Brain microvascular endothelial cell (primary cell): ENCODE results near the gene RPP25L.
A peak's percentile ranks its signal among the peaks of the same experiment; 100 is the strongest.

Experiments
- DNase-seq: peaks from one replicate; pipeline ENCODE4 v3.0.0-alpha.2; 2020
- H3K27ac ChIP-seq: fragments of 250-450 bp; sonication (Bioruptor Pico); 2 replicates; pipeline ENCODE4 v1.5.1; 2020; ENCODE audit warnings: mild to moderate bottlenecking, moderate library complexity
- H3K27me3 ChIP-seq: fragments of 250-450 bp; sonication (Bioruptor Pico); replicated peaks from 2 replicates; pipeline ENCODE4 v1.5.1; 2020; ENCODE audit warnings: mild to moderate bottlenecking
- H3K36me3 ChIP-seq: fragments of 250-450 bp; sonication (Bioruptor Pico); replicated peaks from 2 replicates; pipeline ENCODE4 v1.5.1; 2020; ENCODE audit warnings: mild to moderate bottlenecking
- H3K4me3 ChIP-seq: 2 replicates; pipeline ENCODE4 v1.5.1; 2011; ENCODE audit warnings: low read depth, mild to moderate bottlenecking, control low read depth, low read length, moderate library complexity
- CTCF ChIP-seq: IDR thresholded peaks from 2 replicates; pipeline ENCODE4 v1.5.1; 2011; ENCODE audit warnings: low read depth, mild to moderate bottlenecking, moderate library complexity, low read length, control low read depth, inconsistent platforms; ENCODE audit errors: missing control alignments
- in situ Hi-C: cut with HindIII; loops from 2 replicates; pipeline ENCODE4 v1.10.0; 2017; ENCODE audit warnings: low sequenced_read_pairs, low pct_ligation_motif_present

The RPP25L gene

GRCh38 chr9:34623374-34624235, 11.7 kb upstream of the RPP25L start:
- no peaks in the 10 kb centered on the region for H3K36me3 ChIP-seq
- DNase-seq, result no peak
- no peak overlapping the region for H3K4me3 ChIP-seq
- H3K27ac ChIP-seq, result no peak overlapping the region
- in situ Hi-C loops, result no loop called here
- H3K27me3 ChIP-seq, result peaks cover 49% of the 10 kb centered on the region
- no peak for TF ChIP-seq CTCF

GRCh38 chr9:34620061-34620994, 8.4 kb upstream of the RPP25L start, which contains the start of gene DCTN3:
TSS of gene DCTN3 (minus strand) at chr9:34620495. CDS start at chr9:34620464, 31 bp downstream.
- DNase-seq, result peak; percentile 97
- H3K4me3 ChIP-seq, result peak within 1 kb of the TSS; percentile 87
- peaks cover 22% of the 10 kb centered on the region for H3K27me3 ChIP-seq
- no peak for TF ChIP-seq CTCF
- H3K27ac ChIP-seq, result peak within 1 kb of the TSS; percentile 36
- H3K36me3 ChIP-seq, result peaks cover 21% of the 10 kb centered on the region
- in situ Hi-C loops, result no loop called here

- no peak for DNase-seq
- Histone ChIP-seq H3K27me3 (no peaks in the 10 kb centered on the region), H3K36me3 (peaks cover 28% of the 10 kb centered on the region), H3K4me3 (no peak overlapping the region), H3K27ac (no peak overlapping the region)
- in situ Hi-C loops, result no loop called here
- no peak for TF ChIP-seq CTCF
Observed at GRCh38 chr9:34615132-34615531, 3.2 kb upstream of the RPP25L start.

- peak; percentile 65 for DNase-seq
- Histone ChIP-seq H3K27me3 (no peaks in the 10 kb centered on the region), H3K36me3 (peaks cover 26% of the 10 kb centered on the region), H3K27ac (no peak overlapping the region), H3K4me3 (peak overlapping the region; percentile 83)
- peak; percentile 94 for TF ChIP-seq CTCF
- in situ Hi-C loops, result no loop called here
Observed at GRCh38 chr9:34612788-34613390, 992 bp upstream of the RPP25L start.

- no peak for TF ChIP-seq CTCF
- H3K27ac ChIP-seq, result peak overlapping the region; percentile 62
- no peaks in the 10 kb centered on the region for H3K27me3 ChIP-seq
- in situ Hi-C loops, result no loop called here
- DNase-seq, result no peak
- H3K4me3 ChIP-seq, result peak overlapping the region; percentile 83
- H3K36me3 ChIP-seq, result peaks cover 12% of the 10 kb centered on the region
Observed at GRCh38 chr9:34611251-34611810, 566 bp downstream of the RPP25L start.
